Breast epithelium (tissue), 4 donors: ENCODE results near the gene MAP3K2. TPM values are rescaled to one million over a fixed set of nuclear protein-coding genes. Genes with fewer than 3 reads are reported as not detected.

ENCODE experiments used
- DNase-seq, 2 donors: peaks; one replicate each; pipeline ENCODE4 v3.0.0-alpha.2; 2019; ENCODE audit warnings: low spot score in 2 of 2
- H3K27ac ChIP-seq, 2 donors: fragments of 200-600 bp; sonication (generic) in 1 of 2; one replicate each; pipeline ENCODE4 v1.5.1; 2016 to 2019; ENCODE audit warnings: mild to moderate bottlenecking in 1 of 2
- H3K27me3 ChIP-seq, 2 donors: fragments of 200-600 bp; sonication (generic) in 1 of 2; one replicate each; pipeline versions ENCODE4 v1.5.1 to v1.6.0; 2017 to 2019; ENCODE audit warnings: control low read depth in 1 of 2, mild to moderate bottlenecking in 1 of 2
- H3K36me3 ChIP-seq: fragments of 200-600 bp; one replicate; pipeline ENCODE4 v1.5.1; 2019
- H3K4me1 ChIP-seq, 2 donors: fragments of 200-600 bp; sonication (generic); one replicate each; pipeline ENCODE4 v1.5.1; 2016 to 2019; ENCODE audit warnings: control low read depth in 1 of 2
- H3K4me3 ChIP-seq, 3 donors: fragments of 200-600 bp; sonication (generic); 1 replicate in 2 of 3; 2 replicates in 1 of 3; pipeline ENCODE4 v1.5.1; 2016 to 2019; ENCODE audit warnings: mild to moderate bottlenecking in 3 of 3, moderate library complexity in 2 of 3
- H3K9me3 ChIP-seq, 2 donors: fragments of 200-600 bp; sonication (generic) in 1 of 2; one replicate each; pipeline ENCODE4 v1.5.1; 2016 to 2019; ENCODE audit warnings: control low read depth in 1 of 2
- POLR2A ChIP-seq: fragments of 450-650 bp; IDR thresholded peaks from one replicate; pipeline ENCODE4 v1.6.1; 2016; ENCODE audit warnings: antibody characterized with exemption, mild to moderate bottlenecking, moderate library complexity
- POLR2AphosphoS5 ChIP-seq, 3 donors: sonication (generic); formaldehyde crosslinking; IDR thresholded peaks; one replicate each; pipeline ENCODE4 v1.6.1; 2017; ENCODE audit warnings: antibody characterized with exemption in 3 of 3
- intact Hi-C: fragments of 100-400 bp; cut with DNase I; formaldehyde crosslinking; loops from one replicate; pipeline ENCODE4 v1.15.1; 2023; ENCODE audit warnings: low total_unique reads
- total RNA-seq, 3 donors: library from RNA; depleted of rRNA; stranded (reverse); fragments of >200 nt; gene quantifications; one replicate each; pipeline ENCODE4 v1.1.0, GENCODE V29; 2016
- TF ChIP-seq, protein P1 (sequence below), 3 donors: fragments of 450-650 bp; IDR thresholded peaks; one replicate each; pipeline ENCODE4 v1.5.1; 2016 to 2017; ENCODE audit warnings: antibody characterized with exemption in 3 of 3, mild to moderate bottlenecking in 3 of 3, moderate library complexity in 3 of 3

MAP3K2 gene
- total RNA-seq, 3 donors from 2014 or later: 55.7 to 62.2 (median 58.4) TPM

DNA sequence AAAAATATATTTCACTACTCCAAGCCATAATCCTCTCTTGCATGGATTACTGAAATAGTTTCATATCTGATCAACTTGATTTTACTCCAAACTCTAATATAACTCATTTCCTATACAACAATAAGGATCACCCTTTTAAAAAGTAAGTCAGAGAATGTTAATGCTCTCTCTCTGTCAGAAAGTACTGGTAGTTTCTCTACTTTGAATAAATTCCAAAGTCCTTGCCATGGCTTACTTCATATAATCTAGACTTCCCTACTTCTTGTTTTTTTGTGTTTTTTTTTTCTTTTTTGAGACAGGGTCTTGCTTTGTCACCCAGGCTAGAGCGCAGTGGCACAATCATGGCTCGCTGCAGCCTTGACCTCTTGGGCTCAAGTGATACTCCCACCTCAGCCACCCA, 36.2 kb downstream of the MAP3K2 start:
- Histone ChIP-seq H3K27ac (no peak overlapping the region), H3K9me3 (no peaks in the 10 kb centered on the region), H3K4me1 (peaks cover 0 to 5% of the 10 kb centered on the region in 2 donors), H3K4me3 (no peak overlapping the region), H3K36me3 (no peaks in the 10 kb centered on the region), H3K27me3 (no peaks in the 10 kb centered on the region)
- TF ChIP-seq, protein P1, sequence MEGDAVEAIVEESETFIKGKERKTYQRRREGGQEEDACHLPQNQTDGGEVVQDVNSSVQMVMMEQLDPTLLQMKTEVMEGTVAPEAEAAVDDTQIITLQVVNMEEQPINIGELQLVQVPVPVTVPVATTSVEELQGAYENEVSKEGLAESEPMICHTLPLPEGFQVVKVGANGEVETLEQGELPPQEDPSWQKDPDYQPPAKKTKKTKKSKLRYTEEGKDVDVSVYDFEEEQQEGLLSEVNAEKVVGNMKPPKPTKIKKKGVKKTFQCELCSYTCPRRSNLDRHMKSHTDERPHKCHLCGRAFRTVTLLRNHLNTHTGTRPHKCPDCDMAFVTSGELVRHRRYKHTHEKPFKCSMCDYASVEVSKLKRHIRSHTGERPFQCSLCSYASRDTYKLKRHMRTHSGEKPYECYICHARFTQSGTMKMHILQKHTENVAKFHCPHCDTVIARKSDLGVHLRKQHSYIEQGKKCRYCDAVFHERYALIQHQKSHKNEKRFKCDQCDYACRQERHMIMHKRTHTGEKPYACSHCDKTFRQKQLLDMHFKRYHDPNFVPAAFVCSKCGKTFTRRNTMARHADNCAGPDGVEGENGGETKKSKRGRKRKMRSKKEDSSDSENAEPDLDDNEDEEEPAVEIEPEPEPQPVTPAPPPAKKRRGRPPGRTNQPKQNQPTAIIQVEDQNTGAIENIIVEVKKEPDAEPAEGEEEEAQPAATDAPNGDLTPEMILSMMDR (IDR thresholded peaks at IDR 0.05): no peak
- TF ChIP-seq POLR2A (no peak), POLR2AphosphoS5 (IDR thresholded peaks at IDR 0.05) (no peak)
- no peak for DNase-seq
- intact Hi-C loops: no loop called here

DNA sequence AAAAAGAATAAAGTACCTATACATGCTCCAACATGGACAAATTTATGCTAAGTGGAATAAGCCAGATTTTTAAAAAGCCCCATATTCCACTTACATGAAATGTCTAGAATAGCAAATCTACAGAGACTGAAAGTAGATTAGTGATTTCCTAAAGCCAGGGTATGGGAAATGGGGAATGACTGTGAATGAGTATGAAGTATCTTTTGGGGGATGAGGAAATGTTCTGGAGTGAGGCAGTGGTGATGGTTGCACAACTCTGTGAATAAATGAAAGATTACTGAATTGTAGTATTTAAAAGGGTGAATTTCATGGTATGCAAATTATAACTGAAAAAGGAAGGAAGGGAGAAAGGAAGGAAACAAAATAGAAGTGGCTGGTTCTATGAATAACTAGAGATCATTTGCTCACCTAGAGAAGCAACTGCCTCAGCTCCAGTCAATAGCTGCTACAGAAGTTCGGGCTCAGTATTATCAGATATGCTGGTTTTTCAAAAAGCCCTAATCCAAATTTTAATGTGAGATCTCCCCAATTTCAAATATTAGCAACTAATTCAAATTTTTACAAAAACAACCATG, 39.3 kb downstream of the MAP3K2 start:
- Histone ChIP-seq H3K27ac (no peak overlapping the region), H3K9me3 (no peaks in the 10 kb centered on the region), H3K4me1 (peaks cover 0 to 5% of the 10 kb centered on the region in 2 donors), H3K27me3 (no peaks in the 10 kb centered on the region), H3K4me3 (no peak overlapping the region), H3K36me3 (no peaks in the 10 kb centered on the region)
- no peak for DNase-seq
- TF ChIP-seq POLR2A: no peak
- TF ChIP-seq, protein P1 (IDR thresholded peaks at IDR 0.05): no peak
- no peak for TF ChIP-seq POLR2AphosphoS5 (IDR thresholded peaks at IDR 0.05)
- intact Hi-C loops: no loop called here

DNA sequence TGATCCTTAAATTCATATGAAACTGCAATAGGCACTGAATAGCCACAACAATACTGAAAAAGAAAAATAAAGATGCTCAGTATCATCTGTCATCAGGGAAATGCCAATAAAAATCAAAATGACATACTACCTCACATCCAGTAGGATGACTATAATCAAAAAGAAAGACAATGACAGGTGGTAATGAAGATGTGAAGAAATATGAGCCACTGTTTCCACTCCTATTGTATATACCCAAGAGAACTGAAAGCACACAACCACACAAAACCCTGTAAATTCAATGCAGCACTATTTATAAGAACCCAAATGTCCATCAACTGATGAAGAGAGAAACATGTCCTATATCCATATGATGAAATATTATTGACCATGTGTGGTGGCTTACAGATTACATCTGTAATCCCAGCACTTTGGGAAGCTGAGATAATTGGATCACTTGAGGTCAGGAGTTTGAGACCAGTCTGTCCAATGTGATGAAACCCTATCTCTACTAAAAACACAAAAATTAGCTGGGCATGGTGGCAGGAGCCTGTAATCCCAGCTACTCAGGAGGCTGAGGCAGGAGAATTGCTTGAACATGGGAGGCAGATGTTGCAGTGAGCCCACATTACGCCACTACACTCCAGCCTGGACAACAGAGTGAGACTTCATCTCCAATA, 39.9 kb downstream of the MAP3K2 start:
- no peaks in the 10 kb centered on the region for H3K36me3 ChIP-seq
- H3K9me3 ChIP-seq: no peaks in the 10 kb centered on the region
- DNase-seq: no peak
- H3K4me1 ChIP-seq: peaks cover 0 to 5% of the 10 kb centered on the region in 2 donors
- H3K27ac ChIP-seq: no peak overlapping the region
- H3K27me3 ChIP-seq: no peaks in the 10 kb centered on the region
- intact Hi-C loops: no loop called here
- no peak for TF ChIP-seq POLR2AphosphoS5 (IDR thresholded peaks at IDR 0.05)
- TF ChIP-seq POLR2A: no peak
- TF ChIP-seq, protein P1 (IDR thresholded peaks at IDR 0.05): no peak
- H3K4me3 ChIP-seq: no peak overlapping the region

DNA sequence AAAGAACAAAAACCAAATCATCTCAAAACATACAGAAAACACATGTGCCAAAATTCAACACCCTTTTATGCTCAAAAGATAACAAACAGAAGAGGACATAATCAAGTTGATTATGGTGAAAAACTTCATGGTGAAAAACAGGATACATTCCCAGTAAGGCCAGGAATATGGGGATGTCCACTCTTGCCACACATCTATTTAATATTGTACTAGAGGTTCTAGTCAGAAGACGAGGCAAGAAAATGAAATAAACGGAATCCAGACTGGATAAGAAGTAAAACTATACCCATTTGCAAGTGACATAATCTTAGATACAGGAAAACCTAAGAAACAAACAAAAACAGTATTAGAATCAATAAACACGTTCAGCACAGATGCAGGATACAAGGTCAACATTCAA, 40.8 kb downstream of the MAP3K2 start:
- H3K4me1 ChIP-seq: peaks cover 0 to 5% of the 10 kb centered on the region in 2 donors
- TF ChIP-seq POLR2A: no peak
- no peak for TF ChIP-seq POLR2AphosphoS5 (IDR thresholded peaks at IDR 0.05)
- TF ChIP-seq, protein P1 (IDR thresholded peaks at IDR 0.05): no peak
- no peaks in the 10 kb centered on the region for H3K27me3 ChIP-seq
- intact Hi-C loops: no loop called here
- no peak overlapping the region for H3K4me3 ChIP-seq
- H3K9me3 ChIP-seq: no peaks in the 10 kb centered on the region
- no peaks in the 10 kb centered on the region for H3K36me3 ChIP-seq
- H3K27ac ChIP-seq: no peak overlapping the region
- DNase-seq: no peak

DNA sequence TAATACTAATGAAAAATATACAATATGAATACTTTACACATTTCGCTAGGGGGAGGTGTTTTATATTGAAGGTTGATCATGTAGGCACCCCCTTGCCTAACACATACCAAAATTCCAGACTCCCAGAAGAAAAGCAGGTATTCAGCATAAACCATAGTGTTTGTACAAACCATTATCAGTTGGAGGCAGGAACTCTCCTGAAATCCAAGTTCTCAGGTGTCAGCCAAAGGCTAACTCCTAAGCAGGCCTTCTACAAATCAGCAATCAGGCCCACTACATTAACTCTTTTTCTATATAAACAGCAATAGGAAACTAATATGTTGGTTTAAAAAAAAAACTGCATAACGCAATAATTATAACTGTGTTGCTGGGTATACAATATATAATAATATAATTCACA, 44.5 kb downstream of the MAP3K2 start:
- intact Hi-C loops: no loop called here

More for the DNA sequence above, 44.5 kb downstream of the MAP3K2 start:
- Histone ChIP-seq H3K4me1 (peaks cover 0 to 5% of the 10 kb centered on the region in 2 donors), H3K9me3 (no peaks in the 10 kb centered on the region), H3K4me3 (no peak overlapping the region), H3K36me3 (no peaks in the 10 kb centered on the region), H3K27ac (no peak overlapping the region), H3K27me3 (no peaks in the 10 kb centered on the region)
- TF ChIP-seq POLR2A: no peak
- no peak for TF ChIP-seq POLR2AphosphoS5 (IDR thresholded peaks at IDR 0.05)
- TF ChIP-seq, protein P1 (IDR thresholded peaks at IDR 0.05): no peak
- no peak for DNase-seq
